DND-41 (cell line): Measurements from ENCODE around the gene AUTS2.

Source experiments
- EZH2 ChIP-seq: IDR thresholded peaks from 3 replicates; pipeline ENCODE4 v1.6.1; 2012; ENCODE audit warnings: borderline replicate concordance, low read depth, mild to moderate bottlenecking, moderate library complexity, low read length, inconsistent platforms; ENCODE audit not compliant: severe bottlenecking
- TF ChIP-seq, protein P1 (sequence below): IDR thresholded peaks from 2 replicates; pipeline ENCODE4 v1.5.1; 2012; ENCODE audit warnings: borderline replicate concordance, low read length, moderate library complexity, mild to moderate bottlenecking; ENCODE audit not compliant: poor library complexity, severe bottlenecking; ENCODE audit errors: extremely low read depth

GRCh38 chr7:69632280-69632679, 34.0 kb downstream of the AUTS2 start:
- TF ChIP-seq, protein P1, sequence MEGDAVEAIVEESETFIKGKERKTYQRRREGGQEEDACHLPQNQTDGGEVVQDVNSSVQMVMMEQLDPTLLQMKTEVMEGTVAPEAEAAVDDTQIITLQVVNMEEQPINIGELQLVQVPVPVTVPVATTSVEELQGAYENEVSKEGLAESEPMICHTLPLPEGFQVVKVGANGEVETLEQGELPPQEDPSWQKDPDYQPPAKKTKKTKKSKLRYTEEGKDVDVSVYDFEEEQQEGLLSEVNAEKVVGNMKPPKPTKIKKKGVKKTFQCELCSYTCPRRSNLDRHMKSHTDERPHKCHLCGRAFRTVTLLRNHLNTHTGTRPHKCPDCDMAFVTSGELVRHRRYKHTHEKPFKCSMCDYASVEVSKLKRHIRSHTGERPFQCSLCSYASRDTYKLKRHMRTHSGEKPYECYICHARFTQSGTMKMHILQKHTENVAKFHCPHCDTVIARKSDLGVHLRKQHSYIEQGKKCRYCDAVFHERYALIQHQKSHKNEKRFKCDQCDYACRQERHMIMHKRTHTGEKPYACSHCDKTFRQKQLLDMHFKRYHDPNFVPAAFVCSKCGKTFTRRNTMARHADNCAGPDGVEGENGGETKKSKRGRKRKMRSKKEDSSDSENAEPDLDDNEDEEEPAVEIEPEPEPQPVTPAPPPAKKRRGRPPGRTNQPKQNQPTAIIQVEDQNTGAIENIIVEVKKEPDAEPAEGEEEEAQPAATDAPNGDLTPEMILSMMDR: no peak
- TF ChIP-seq EZH2: no peak
